Measurements from ENCODE around the gene EYA2.

Gene EYA2

DNA sequence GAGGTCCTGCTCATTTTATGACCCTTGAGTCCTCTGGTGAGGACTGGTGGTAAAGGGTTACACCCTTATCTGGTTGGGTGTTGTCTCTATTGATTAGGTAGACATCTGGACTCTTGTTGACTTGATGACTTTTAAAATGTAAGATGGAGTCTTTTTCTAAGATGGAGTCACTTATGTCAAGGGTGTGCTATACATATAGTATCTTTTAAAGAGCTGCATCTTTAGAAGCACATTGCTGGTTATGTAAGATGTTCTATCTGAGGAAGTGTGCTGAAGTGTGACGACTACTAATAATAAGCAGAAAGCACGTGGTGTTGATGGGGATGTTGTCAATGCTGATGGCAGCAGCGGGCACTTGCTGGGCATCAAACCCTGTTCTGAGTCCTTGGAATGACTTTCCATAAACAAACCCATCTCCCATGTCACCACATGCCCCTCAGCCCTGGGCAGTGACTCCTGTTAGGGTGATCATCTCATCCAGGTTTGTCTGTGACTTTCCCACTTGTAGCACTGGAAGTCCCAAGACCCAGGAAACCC, 229.6 kb downstream of the EYA2 start:
- no peaks in the 10 kb centered on the region for H3K27me3 ChIP-seq (ENCODE audit: insufficient read depth, low read depth)
- no peaks in the 10 kb centered on the region for H3K36me3 ChIP-seq (ENCODE audit: insufficient read depth)
- H3K4me2 ChIP-seq, result no peak overlapping the region
- TF ChIP-seq, protein P1, sequence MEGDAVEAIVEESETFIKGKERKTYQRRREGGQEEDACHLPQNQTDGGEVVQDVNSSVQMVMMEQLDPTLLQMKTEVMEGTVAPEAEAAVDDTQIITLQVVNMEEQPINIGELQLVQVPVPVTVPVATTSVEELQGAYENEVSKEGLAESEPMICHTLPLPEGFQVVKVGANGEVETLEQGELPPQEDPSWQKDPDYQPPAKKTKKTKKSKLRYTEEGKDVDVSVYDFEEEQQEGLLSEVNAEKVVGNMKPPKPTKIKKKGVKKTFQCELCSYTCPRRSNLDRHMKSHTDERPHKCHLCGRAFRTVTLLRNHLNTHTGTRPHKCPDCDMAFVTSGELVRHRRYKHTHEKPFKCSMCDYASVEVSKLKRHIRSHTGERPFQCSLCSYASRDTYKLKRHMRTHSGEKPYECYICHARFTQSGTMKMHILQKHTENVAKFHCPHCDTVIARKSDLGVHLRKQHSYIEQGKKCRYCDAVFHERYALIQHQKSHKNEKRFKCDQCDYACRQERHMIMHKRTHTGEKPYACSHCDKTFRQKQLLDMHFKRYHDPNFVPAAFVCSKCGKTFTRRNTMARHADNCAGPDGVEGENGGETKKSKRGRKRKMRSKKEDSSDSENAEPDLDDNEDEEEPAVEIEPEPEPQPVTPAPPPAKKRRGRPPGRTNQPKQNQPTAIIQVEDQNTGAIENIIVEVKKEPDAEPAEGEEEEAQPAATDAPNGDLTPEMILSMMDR (conservative IDR thresholded peaks at IDR 0.05; ENCODE audit: low read depth, low read length), result no peak
- no peak overlapping the region for H3K4me3 ChIP-seq (IDR thresholded peaks at IDR 0.05; ENCODE audit: insufficient read depth, low read depth, low read length)
- H3K79me2 ChIP-seq (ENCODE audit: insufficient read depth, low read depth), result no peaks in the 10 kb centered on the region
- H4K20me1 ChIP-seq (ENCODE audit: insufficient read depth), result no peaks in the 10 kb centered on the region
- H2AFZ ChIP-seq (ENCODE audit: low read depth), result no peak overlapping the region
- H3K4me1 ChIP-seq (ENCODE audit: low read depth, poor library complexity, severe bottlenecking), result no peaks in the 10 kb centered on the region
- H3K9ac ChIP-seq, result no peak overlapping the region
- H3K27ac ChIP-seq, result no peak overlapping the region

DNA sequence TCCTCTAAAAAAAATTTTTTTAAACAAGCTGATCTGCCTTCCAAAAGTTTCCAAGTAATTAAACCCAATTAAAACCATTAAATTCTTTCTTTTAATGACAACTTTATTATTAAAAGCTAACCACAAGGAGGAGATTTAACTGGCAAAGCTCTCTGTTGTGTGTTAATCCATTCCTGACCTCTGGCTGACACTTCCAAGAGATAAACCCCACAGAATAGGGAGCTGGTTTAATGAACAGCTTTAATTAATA, 230.8 kb downstream of the EYA2 start:
- Histone ChIP-seq H3K4me1 (ENCODE audit: low read depth, poor library complexity, severe bottlenecking) (no peaks in the 10 kb centered on the region), H3K27me3 (ENCODE audit: insufficient read depth, low read depth) (no peaks in the 10 kb centered on the region), H3K4me2 (no peak overlapping the region), H3K4me3 (IDR thresholded peaks at IDR 0.05; ENCODE audit: insufficient read depth, low read depth, low read length) (no peak overlapping the region), H3K79me2 (ENCODE audit: insufficient read depth, low read depth) (no peaks in the 10 kb centered on the region), H3K9ac (no peak overlapping the region), H4K20me1 (ENCODE audit: insufficient read depth) (no peaks in the 10 kb centered on the region), H3K27ac (no peak overlapping the region), H3K36me3 (ENCODE audit: insufficient read depth) (no peaks in the 10 kb centered on the region), H2AFZ (ENCODE audit: low read depth) (no peak overlapping the region)
- TF ChIP-seq, protein P1 (conservative IDR thresholded peaks at IDR 0.05; ENCODE audit: low read depth, low read length), result no peak

GRCh38 chr20:47125758-47126591, 231.3 kb downstream of the EYA2 start:
- Histone ChIP-seq H4K20me1 (ENCODE audit: insufficient read depth) (no peaks in the 10 kb centered on the region), H3K27ac (no peak overlapping the region), H3K79me2 (ENCODE audit: insufficient read depth, low read depth) (no peaks in the 10 kb centered on the region), H3K4me1 (ENCODE audit: low read depth, poor library complexity, severe bottlenecking) (no peaks in the 10 kb centered on the region), H3K4me3 (IDR thresholded peaks at IDR 0.05; ENCODE audit: insufficient read depth, low read depth, low read length) (no peak overlapping the region), H3K4me2 (no peak overlapping the region), H2AFZ (ENCODE audit: low read depth) (no peak overlapping the region), H3K27me3 (ENCODE audit: insufficient read depth, low read depth) (no peaks in the 10 kb centered on the region), H3K9ac (no peak overlapping the region), H3K36me3 (ENCODE audit: insufficient read depth) (no peaks in the 10 kb centered on the region)
- TF ChIP-seq, protein P1 (conservative IDR thresholded peaks at IDR 0.05; ENCODE audit: low read depth, low read length), result no peak

DNA sequence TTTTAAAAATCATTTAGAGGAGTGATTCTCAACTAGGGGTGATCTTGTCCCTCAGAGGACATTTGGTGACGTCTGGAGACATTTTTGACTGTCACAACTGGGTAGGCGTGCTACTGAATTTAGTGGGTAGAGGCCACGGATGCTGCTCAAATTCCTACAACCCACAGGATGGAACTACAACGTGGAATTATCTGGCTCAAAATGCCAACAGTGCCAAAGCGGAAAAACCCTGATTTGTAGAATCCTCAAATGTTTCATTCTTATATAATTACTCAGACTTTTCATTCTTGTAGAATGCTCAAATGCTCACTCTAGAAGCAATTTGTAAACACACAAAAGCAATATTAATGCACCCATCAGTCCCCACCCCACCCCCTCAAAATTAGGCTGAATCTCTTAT, 232.1 kb downstream of the EYA2 start:
- no peak overlapping the region for H3K9ac ChIP-seq
- H3K79me2 ChIP-seq (ENCODE audit: insufficient read depth, low read depth), result no peaks in the 10 kb centered on the region
- no peak overlapping the region for H3K4me3 ChIP-seq (IDR thresholded peaks at IDR 0.05; ENCODE audit: insufficient read depth, low read depth, low read length)
- no peak overlapping the region for H2AFZ ChIP-seq (ENCODE audit: low read depth)
- no peak overlapping the region for H3K4me2 ChIP-seq
- H4K20me1 ChIP-seq (ENCODE audit: insufficient read depth), result no peaks in the 10 kb centered on the region
- no peaks in the 10 kb centered on the region for H3K4me1 ChIP-seq (ENCODE audit: low read depth, poor library complexity, severe bottlenecking)
- TF ChIP-seq, protein P1 (conservative IDR thresholded peaks at IDR 0.05; ENCODE audit: low read depth, low read length), result no peak
- H3K27me3 ChIP-seq (ENCODE audit: insufficient read depth, low read depth), result no peaks in the 10 kb centered on the region
- H3K36me3 ChIP-seq (ENCODE audit: insufficient read depth), result no peaks in the 10 kb centered on the region
- H3K27ac ChIP-seq, result no peak overlapping the region

All from KMS-11 (cell line).